ENCODE data around the gene PIK3R2. TPM values are rescaled to one million over a fixed set of nuclear protein-coding genes. Genes with fewer than 3 reads are reported as not detected.
A peak's percentile ranks its signal among the peaks of the same experiment; 100 is the strongest.

PIK3R2 gene
- total RNA-seq, 1 donor from 2014 or later, result 19.9 TPM

GRCh38 chr19:18193388-18194180 lies 40.6 kb downstream of the PIK3R2 start:
- H3K4me3 ChIP-seq (ENCODE audit: low read depth, low read length), result peak overlapping the region; percentile 94
- TF ChIP-seq CTCF (conservative IDR thresholded peaks at IDR 0.05; ENCODE audit: low read depth, low read length), result no peak
- no peak for DNase-seq (ENCODE audit: low read depth)

DNA sequence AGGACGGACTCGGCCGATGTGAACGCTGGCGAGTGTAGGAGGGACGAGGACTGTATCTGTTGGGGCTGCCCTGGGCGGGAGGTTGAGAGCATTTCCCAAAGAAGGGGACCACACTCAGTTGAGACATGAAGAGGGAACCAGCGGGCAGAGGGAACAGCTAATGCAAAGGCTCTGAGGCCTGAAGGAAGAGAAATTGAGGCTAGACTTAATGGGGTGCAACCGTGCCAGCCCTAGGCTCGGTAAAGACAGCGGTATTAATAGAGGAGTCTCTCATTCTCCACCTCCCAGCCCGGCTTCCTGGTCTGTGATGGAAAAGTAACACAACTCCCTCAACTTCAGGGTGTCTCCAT lies 41.2 kb downstream of the PIK3R2 start:
- no peak for TF ChIP-seq CTCF (conservative IDR thresholded peaks at IDR 0.05; ENCODE audit: low read depth, low read length)
- no peak for DNase-seq (ENCODE audit: low read depth)
- peak overlapping the region; percentile 94 for H3K4me3 ChIP-seq (ENCODE audit: low read depth, low read length)

DNA sequence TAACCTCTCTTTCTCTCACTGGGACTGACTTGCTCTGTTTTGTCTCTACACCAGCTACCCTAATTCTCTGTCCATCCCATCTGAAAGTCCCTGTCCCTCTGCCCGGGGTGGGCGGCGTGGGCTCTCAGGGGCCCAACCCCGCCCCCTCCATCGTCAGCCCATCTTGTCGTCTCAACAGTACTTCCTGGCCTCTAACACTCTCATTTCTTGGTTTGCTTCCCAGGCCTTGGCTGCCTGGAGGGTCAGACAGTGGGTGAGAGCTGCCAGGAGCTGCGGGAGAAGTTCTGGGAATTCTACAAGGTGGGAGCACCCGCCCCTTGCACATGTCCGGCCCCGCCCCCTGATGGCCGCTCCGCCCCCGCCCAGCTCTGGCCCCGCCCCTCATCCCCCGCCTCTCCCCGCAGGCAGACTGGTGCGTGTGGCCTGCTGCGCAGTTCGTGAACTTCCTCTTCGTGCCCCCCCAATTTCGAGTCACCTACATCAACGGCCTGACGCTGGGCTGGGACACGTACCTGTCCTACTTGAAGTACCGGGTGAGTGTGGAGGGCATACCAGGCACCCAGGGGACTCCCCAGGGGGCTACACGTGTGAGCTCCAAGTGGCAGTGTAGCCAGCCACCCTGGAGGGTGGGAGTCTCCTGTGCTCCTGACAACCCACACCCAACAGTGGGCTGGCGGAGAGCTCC lies 41.7 kb downstream of the PIK3R2 start:
- DNase-seq (ENCODE audit: low read depth), result no peak
- TF ChIP-seq CTCF (conservative IDR thresholded peaks at IDR 0.05; ENCODE audit: low read depth, low read length), result no peak
- H3K4me3 ChIP-seq (ENCODE audit: low read depth, low read length), result no peak overlapping the region

DNA sequence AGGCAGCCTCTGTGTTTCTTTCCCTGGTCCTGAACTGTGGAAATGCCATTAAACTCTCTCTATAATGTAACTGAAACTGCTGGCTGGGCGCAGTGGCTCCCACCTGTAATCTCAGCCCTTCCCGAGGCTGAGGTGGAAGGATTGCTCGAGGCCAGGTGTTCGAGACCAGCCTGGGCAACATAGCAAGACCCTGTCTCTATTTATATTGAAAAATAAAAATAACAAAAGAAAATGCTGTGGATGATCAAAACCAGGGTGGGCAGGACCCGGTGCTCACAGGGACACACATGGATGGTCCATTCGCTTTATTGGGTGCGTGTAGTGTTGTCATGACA lies 43.5 kb downstream of the PIK3R2 start:
- H3K4me3 ChIP-seq (ENCODE audit: low read depth, low read length), result no peak overlapping the region
- no peak for DNase-seq (ENCODE audit: low read depth)
- TF ChIP-seq CTCF (conservative IDR thresholded peaks at IDR 0.05; ENCODE audit: low read depth, low read length), result no peak

DNA sequence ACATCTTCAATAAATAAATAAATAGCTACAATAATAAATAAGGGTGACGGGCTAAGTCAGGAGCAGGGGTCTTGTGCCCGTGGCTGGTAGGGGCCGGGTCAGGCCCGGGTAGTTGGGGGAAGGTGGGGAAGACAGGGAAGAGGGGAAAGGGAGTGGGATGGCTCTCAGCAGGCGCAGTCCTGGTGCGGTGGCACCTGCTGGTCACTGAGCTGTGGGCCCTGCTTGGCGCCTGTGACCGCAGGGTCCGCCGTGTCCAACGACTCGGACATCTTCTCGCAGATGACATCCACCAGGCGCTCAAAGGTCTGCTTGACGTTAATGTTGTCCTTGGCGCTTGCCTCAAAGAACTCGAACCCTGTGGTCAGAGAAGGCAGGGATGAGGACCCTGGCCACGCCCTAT lies 44.3 kb downstream of the PIK3R2 start:
- DNase-seq (ENCODE audit: low read depth), result no peak
- H3K4me3 ChIP-seq (ENCODE audit: low read depth, low read length), result no peak overlapping the region
- TF ChIP-seq CTCF (conservative IDR thresholded peaks at IDR 0.05; ENCODE audit: low read depth, low read length), result no peak

DNA sequence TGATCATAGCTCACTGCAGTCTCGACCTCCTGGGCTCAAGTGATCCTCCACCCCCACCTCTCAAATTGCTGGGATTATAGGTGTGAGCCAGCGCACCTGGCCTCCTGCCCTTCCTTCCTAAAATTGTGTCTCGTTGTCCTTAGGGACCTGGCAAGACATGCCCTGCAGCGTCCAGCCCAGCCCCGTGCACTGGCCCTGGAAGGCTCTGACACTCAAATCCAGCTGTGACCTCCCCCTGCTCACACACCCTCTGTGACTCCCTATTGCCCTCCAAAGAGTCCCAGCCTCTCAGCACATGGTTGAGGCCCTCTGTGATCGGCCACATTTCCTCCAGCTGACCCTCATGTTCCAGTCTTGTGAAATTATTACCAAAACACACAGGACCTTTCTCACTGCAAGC lies 45.0 kb downstream of the PIK3R2 start:
- no peak for TF ChIP-seq CTCF (conservative IDR thresholded peaks at IDR 0.05; ENCODE audit: low read depth, low read length)
- DNase-seq (ENCODE audit: low read depth), result no peak

DNA sequence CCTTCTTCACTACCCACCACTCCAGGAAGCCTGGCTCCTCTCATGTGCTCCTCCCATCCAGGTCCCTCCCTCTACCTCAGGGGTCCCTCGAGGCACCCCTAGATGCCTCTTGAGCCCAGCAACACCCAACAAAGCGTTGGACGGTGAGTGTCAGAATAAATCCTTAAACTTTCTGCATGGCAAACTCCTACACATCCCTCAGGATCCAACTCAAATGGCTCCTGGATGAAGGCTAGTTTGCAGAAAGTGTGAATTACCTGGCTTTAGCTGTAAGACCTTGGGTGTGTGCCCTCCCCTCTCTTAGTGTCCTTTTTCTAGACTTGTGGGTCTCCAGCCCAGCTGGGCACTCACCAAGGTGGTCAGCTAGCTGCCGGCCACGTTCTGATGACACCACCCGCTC lies 45.4 kb downstream of the PIK3R2 start:
- TF ChIP-seq CTCF (conservative IDR thresholded peaks at IDR 0.05; ENCODE audit: low read depth, low read length), result no peak
- no peak for DNase-seq (ENCODE audit: low read depth)
- no peak overlapping the region for H3K4me3 ChIP-seq (ENCODE audit: low read depth, low read length)

More for the DNA sequence above, 45.0 kb downstream of the PIK3R2 start:
- no peak overlapping the region for H3K4me3 ChIP-seq (ENCODE audit: low read depth, low read length)

All from epithelial cell of proximal tubule (primary cell).